Mesenchymal stem cell (in vitro differentiated cells and primary cell): ENCODE data around the gene PRICKLE2.
"Not testable (repeated sequence)": the region's sequence is repeated elsewhere in the genome, so short reads cannot be mapped to it uniquely, and the experiment has no call there.

Source experiments
- DNase-seq: peaks from one replicate; pipeline ENCODE4 v3.0.0-alpha.2; 2013
- H2AFZ ChIP-seq: one replicate; pipeline ENCODE4 v1.6.1; 2013; ENCODE audit warnings: low read depth, mild to moderate bottlenecking, control low read depth, inconsistent platforms, low read length, moderate library complexity
- H2AK5ac ChIP-seq: 2 replicates; pipeline ENCODE4 v1.6.1; 2013; ENCODE audit warnings: low read length, moderate library complexity, mild to moderate bottlenecking, inconsistent platforms; ENCODE audit not compliant: severe bottlenecking
- H2BK120ac ChIP-seq: one replicate; pipeline ENCODE4 v1.6.1; 2013; ENCODE audit warnings: low read depth, mild to moderate bottlenecking, inconsistent platforms, low read length, moderate library complexity
- H2BK12ac ChIP-seq, 2 experiments: one replicate each; pipeline ENCODE4 v1.6.1; 2013; ENCODE audit warnings: inconsistent platforms in 2 of 2, low read length in 2 of 2, mild to moderate bottlenecking in 2 of 2, moderate library complexity in 2 of 2, control low read depth in 1 of 2
- H2BK15ac ChIP-seq: one replicate; pipeline ENCODE4 v1.6.1; 2013; ENCODE audit warnings: mild to moderate bottlenecking, low read depth, inconsistent platforms; ENCODE audit not compliant: poor library complexity, severe bottlenecking
- H2BK5ac ChIP-seq: 2 replicates; pipeline ENCODE4 v1.6.1; 2013; ENCODE audit warnings: low read depth, mild to moderate bottlenecking, low read length, control low read depth, inconsistent platforms; ENCODE audit not compliant: poor library complexity, severe bottlenecking
- H3K14ac ChIP-seq, 2 experiments: one replicate each; pipeline ENCODE4 v1.6.1; 2013; ENCODE audit warnings: inconsistent platforms in 2 of 2, low read length in 2 of 2, control low read depth in 1 of 2, mild to moderate bottlenecking in 1 of 2, moderate library complexity in 1 of 2
- H3K18ac ChIP-seq, 2 experiments: one replicate each; pipeline ENCODE4 v1.6.1; 2013; ENCODE audit warnings: inconsistent platforms in 2 of 2, low read length in 2 of 2, control low read depth in 1 of 2, low read depth in 1 of 2, mild to moderate bottlenecking in 1 of 2
- H3K23ac ChIP-seq, 2 experiments: one replicate each; pipeline ENCODE4 v1.6.1; 2013; ENCODE audit warnings: inconsistent platforms in 2 of 2, low read length in 2 of 2, mild to moderate bottlenecking in 2 of 2, moderate library complexity in 2 of 2, control low read depth in 1 of 2
- H3K27ac ChIP-seq: 2 replicates; pipeline ENCODE4 v1.5.1; 2013; ENCODE audit warnings: mild to moderate bottlenecking, moderate library complexity, low read length, control low read depth, inconsistent platforms; ENCODE audit not compliant: poor library complexity, severe bottlenecking
- H3K27me3 ChIP-seq, 2 experiments: 2 replicates each; pipeline versions ENCODE4 v1.6.1 to v1.7.0; 2013; ENCODE audit warnings: low read length in 2 of 2, mild to moderate bottlenecking in 2 of 2, moderate library complexity in 2 of 2, control low read depth in 1 of 2, inconsistent platforms in 1 of 2; ENCODE audit not compliant: control insufficient read depth in 1 of 2, insufficient read depth in 1 of 2
- H3K36me3 ChIP-seq, 2 experiments: 2 replicates each; pipeline versions ENCODE4 v1.6.1 to v1.7.0; 2013; ENCODE audit warnings: low read length in 2 of 2, control low read depth in 1 of 2, inconsistent platforms in 1 of 2, low read depth in 1 of 2, mild to moderate bottlenecking in 1 of 2; ENCODE audit not compliant: insufficient read depth in 2 of 2, control insufficient read depth in 1 of 2
- H3K4ac ChIP-seq, 2 experiments: one replicate each; pipeline ENCODE4 v1.6.1; 2013; ENCODE audit warnings: inconsistent platforms in 2 of 2, low read length in 2 of 2, mild to moderate bottlenecking in 2 of 2, moderate library complexity in 2 of 2, control low read depth in 1 of 2, low read depth in 1 of 2
- H3K4me1 ChIP-seq: 2 replicates; pipeline ENCODE4 v1.6.1; 2013; ENCODE audit warnings: low read depth, low read length, control low read depth; ENCODE audit not compliant: control insufficient read depth, insufficient read depth
- H3K4me2 ChIP-seq: 2 replicates; pipeline ENCODE4 v1.6.1; 2013; ENCODE audit warnings: low read length, mild to moderate bottlenecking, inconsistent platforms; ENCODE audit not compliant: poor library complexity, severe bottlenecking
- H3K4me3 ChIP-seq, 2 experiments: 2 replicates each; pipeline versions ENCODE4 v1.5.1 to v1.7.0; 2013; ENCODE audit warnings: low read length in 2 of 2, mild to moderate bottlenecking in 2 of 2, control low read depth in 1 of 2, low read depth in 1 of 2; ENCODE audit not compliant: insufficient read depth in 1 of 2
- H3K79me1 ChIP-seq: replicated peaks from 2 replicates; pipeline ENCODE4 v1.6.1; 2013; ENCODE audit warnings: mild to moderate bottlenecking, control low read depth, low read length, inconsistent platforms; ENCODE audit not compliant: poor library complexity, severe bottlenecking
- H3K9ac ChIP-seq: 2 replicates; pipeline ENCODE4 v1.7.0; 2013; ENCODE audit warnings: mild to moderate bottlenecking, low read length, moderate library complexity
- H3K9me3 ChIP-seq: 2 replicates; pipeline ENCODE4 v1.7.0; 2013; ENCODE audit warnings: mild to moderate bottlenecking, low read length; ENCODE audit not compliant: control insufficient read depth
- H4K8ac ChIP-seq: one replicate; pipeline ENCODE4 v1.6.1; 2013; ENCODE audit warnings: inconsistent platforms, mild to moderate bottlenecking, low read length, moderate library complexity
- H4K91ac ChIP-seq: one replicate; pipeline ENCODE4 v1.6.1; 2013; ENCODE audit warnings: mild to moderate bottlenecking, low read length, inconsistent platforms
- WGBS: methylation state at CpG from one replicate; pipeline ENCODE4 v1.1.7; 2013; ENCODE audit warnings: mixed read lengths; 5-methylcytosine and 5-hydroxymethylcytosine counted together

Gene PRICKLE2

DNA sequence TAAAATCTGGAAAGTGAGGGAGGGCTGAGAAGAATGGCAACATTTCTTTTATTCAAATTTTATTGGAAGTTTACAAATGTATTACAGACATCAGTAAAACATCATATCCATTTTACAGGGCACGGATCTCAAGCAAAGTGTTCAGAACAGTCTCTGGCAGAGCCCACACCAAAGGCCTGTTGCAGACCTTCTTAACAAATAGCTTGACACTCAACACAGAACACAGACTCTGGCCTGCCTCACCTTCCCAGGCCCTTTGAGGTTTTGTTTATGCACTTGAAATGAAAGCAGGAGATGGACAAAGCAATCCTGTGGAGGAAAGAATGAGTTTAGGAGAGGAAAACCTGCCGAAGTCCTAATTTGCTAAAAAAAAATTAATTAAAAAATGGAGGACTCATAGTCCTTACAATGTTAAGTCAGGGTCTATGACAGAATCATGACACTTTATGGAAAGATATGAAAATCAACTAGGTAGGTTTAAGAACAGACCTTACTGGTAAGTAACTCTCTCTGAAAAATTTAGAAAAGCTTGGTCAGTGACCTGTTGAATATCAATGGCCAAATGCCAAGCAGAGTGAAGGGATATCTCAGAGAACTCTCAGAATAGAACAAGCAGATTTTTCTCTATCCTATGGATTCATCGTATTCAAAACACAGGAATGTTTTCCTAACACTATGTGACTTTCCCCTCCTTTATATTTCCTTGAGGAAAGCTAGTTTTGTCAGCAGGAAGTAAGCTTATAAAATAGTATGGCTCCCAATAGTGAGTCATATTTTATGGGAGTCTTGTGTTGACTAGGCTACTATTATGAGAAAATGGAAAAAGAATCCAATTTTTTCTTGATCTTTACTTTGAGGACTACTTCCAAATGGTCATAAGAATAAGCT, 131.2 kb downstream of the PRICKLE2 start:
- H2AK5ac ChIP-seq = no peak overlapping the region
- no peak overlapping the region for H3K4ac ChIP-seq
- no peak overlapping the region for H3K27ac ChIP-seq
- H2BK5ac ChIP-seq = no peak overlapping the region
- no peak overlapping the region for H3K4me2 ChIP-seq
- no peak overlapping the region for H2BK15ac ChIP-seq
- H4K8ac ChIP-seq = no peak overlapping the region
- H2BK12ac ChIP-seq = no peak overlapping the region
- H2BK120ac ChIP-seq = no peak overlapping the region
- no peaks in the 10 kb centered on the region for H3K9me3 ChIP-seq
- H3K36me3 ChIP-seq = peaks cover 10 to 46% of the 10 kb centered on the region in 2 experiments
- H3K14ac ChIP-seq = no peak overlapping the region
- peaks cover 20% of the 10 kb centered on the region for H3K79me1 ChIP-seq
- no peak overlapping the region for H3K9ac ChIP-seq
- WGBS = 81% methylated on average over 2 of the region's 3 CpGs
- H3K27me3 ChIP-seq = no peaks in the 10 kb centered on the region
- H4K91ac ChIP-seq = no peak overlapping the region
- no peak for DNase-seq
- no peak overlapping the region for H3K4me3 ChIP-seq
- no peak overlapping the region for H2AFZ ChIP-seq
- no peak overlapping the region for H3K23ac ChIP-seq
- no peaks in the 10 kb centered on the region for H3K4me1 ChIP-seq
- H3K18ac ChIP-seq = no peak overlapping the region

DNA sequence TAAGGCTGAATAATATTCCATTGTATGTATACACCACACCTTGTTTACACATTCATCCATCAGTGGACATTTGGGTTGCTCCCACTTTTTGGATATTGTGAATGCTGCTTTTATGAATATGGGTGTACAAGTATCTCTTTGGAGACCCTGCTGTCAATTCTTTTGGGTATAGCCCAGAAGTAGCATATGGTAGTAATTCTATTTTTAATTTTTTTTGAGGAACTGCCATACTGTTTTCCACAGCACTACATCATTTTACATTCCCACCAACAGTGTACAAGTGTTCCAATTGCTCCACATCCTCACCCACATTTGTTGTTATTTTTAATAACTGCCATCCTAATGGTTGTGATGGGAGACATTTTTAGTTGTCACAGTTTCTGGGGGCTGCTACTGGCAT, 132.1 kb downstream of the PRICKLE2 start:
- no peak overlapping the region for H3K4me2 ChIP-seq
- H2BK120ac ChIP-seq = no peak overlapping the region

DNA sequence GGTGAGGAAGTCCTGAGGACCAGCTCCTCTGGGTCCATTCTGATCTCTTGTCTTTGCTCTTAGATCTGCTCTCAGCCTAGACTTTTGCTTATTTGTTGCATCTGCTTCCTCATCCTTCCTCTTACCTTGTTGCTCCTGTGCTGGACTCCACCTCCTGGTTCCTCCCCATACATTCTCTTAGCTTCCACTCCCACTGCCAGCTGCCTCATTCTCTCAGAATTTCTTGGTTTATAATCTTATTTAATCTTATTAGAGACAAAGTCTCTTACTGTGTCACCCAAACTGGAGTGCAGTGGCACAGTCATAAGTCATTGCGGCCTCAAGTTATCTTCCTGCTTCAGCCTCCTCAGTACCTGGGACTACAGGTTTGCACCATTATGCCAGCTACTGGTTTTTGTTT, 133.8 kb downstream of the PRICKLE2 start:
- no peak overlapping the region for H3K27ac ChIP-seq
- H4K91ac ChIP-seq = no peak overlapping the region
- no peak overlapping the region for H2BK120ac ChIP-seq
- H2AFZ ChIP-seq = no peak overlapping the region
- no peak overlapping the region for H2BK5ac ChIP-seq
- no peak overlapping the region for H4K8ac ChIP-seq
- H3K4me2 ChIP-seq = no peak overlapping the region
- no peaks in the 10 kb centered on the region for H3K27me3 ChIP-seq
- DNase-seq = no peak
- no peaks in the 10 kb centered on the region for H3K9me3 ChIP-seq
- H3K36me3 ChIP-seq = peaks cover 5 to 20% of the 10 kb centered on the region in 2 experiments
- no peak overlapping the region for H3K4ac ChIP-seq
- no peak overlapping the region for H3K4me3 ChIP-seq
- no peak overlapping the region for H2BK15ac ChIP-seq
- 98% methylated on average over 1 of the region's 1 CpG for WGBS
- peaks cover 12% of the 10 kb centered on the region for H3K79me1 ChIP-seq
- no peak overlapping the region for H3K9ac ChIP-seq
- no peak overlapping the region for H3K23ac ChIP-seq
- H3K4me1 ChIP-seq = no peaks in the 10 kb centered on the region
- H2BK12ac ChIP-seq = no peak overlapping the region
- H3K14ac ChIP-seq = no peak overlapping the region
- H2AK5ac ChIP-seq = no peak overlapping the region
- no peak overlapping the region for H3K18ac ChIP-seq

More for the DNA sequence above, 132.1 kb downstream of the PRICKLE2 start:
- Histone ChIP-seq H2AFZ (no peak overlapping the region), H3K9ac (no peak overlapping the region), H2BK12ac (no peak overlapping the region), H2AK5ac (no peak overlapping the region), H3K36me3 (peaks cover 8 to 37% of the 10 kb centered on the region in 2 experiments), H3K79me1 (peaks cover 17% of the 10 kb centered on the region), H3K23ac (no peak overlapping the region), H3K18ac (no peak overlapping the region), H3K27me3 (no peaks in the 10 kb centered on the region), H3K27ac (no peak overlapping the region), H4K91ac (no peak overlapping the region), H3K4ac (no peak overlapping the region), H3K4me3 (no peak overlapping the region), H2BK15ac (no peak overlapping the region), H3K9me3 (no peaks in the 10 kb centered on the region), H3K14ac (no peak overlapping the region), H4K8ac (no peak overlapping the region), H3K4me1 (no peaks in the 10 kb centered on the region), H2BK5ac (no peak overlapping the region)
- DNase-seq = no peak

DNA sequence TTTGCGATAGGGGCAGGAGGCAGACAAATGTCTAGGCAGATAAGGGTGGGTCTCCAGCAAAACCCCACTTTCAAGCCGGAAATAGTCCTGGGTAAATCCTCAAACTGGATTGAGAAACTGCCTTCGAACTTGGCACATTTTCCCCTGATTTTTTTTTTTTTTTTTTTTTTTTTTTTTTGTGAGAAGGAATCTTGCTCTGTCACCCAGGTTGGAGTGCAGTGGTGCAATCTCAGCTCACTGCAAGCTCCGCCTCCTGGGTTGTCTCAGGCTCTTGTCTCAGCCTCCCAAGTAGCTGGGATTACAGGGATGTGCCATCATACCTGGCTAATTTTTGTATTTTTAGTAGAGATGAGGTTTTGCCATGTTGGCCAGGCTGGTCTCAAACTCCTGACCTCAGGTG, 135.9 kb downstream of the PRICKLE2 start:
- H3K9me3 ChIP-seq, H3K4ac ChIP-seq, H2AFZ ChIP-seq, H3K9ac ChIP-seq, H3K18ac ChIP-seq, H2BK120ac ChIP-seq, H2BK15ac ChIP-seq, H3K14ac ChIP-seq, H4K91ac ChIP-seq, H2BK5ac ChIP-seq, H3K4me2 ChIP-seq, H2AK5ac ChIP-seq, H3K4me1 ChIP-seq, H2BK12ac ChIP-seq, H4K8ac ChIP-seq, H3K36me3 ChIP-seq, H3K23ac ChIP-seq, H3K4me3 ChIP-seq, H3K27me3 ChIP-seq, H3K79me1 ChIP-seq: not testable (repeated sequence)
- DNase-seq = peak; percentile 62
- 49% methylated on average over 4 of the region's 4 CpGs for WGBS
- peak overlapping the region; percentile 60 for H3K27ac ChIP-seq
